ENCODE data around the gene PTH2.

PTH2 gene

GRCh38 chr19:49441960-49442350 is 18.7 kb upstream of the PTH2 start:
- Histone ChIP-seq H2BK12ac (ENCODE audit: low read length) (no peak overlapping the region), H2BK15ac (ENCODE audit: low read length) (no peak overlapping the region), H3K4ac (ENCODE audit: low read length) (no peak overlapping the region), H4K91ac (ENCODE audit: low read depth, low read length, poor library complexity) (no peak overlapping the region), H2AFZ (ENCODE audit: low read length) (peak overlapping the region; percentile 99), H4K8ac (ENCODE audit: low read depth, low read length) (no peak overlapping the region), H3K79me1 (ENCODE audit: low read depth, low read length) (peaks cover 1% of the 10 kb centered on the region), H3K9ac (ENCODE audit: low read depth, low read length, poor library complexity) (no peak overlapping the region), H2BK120ac (ENCODE audit: low read depth, low read length) (no peak overlapping the region), H3K4me2 (ENCODE audit: insufficient read depth, low read length, poor library complexity, severe bottlenecking) (peak overlapping the region; percentile 53), H3K4me3 (ENCODE audit: low read length in 2 of 2) (no peak overlapping the region), H3K4me1 (ENCODE audit: control insufficient read depth in 2 of 2, insufficient read depth in 1 of 2, low read depth in 1 of 2, low read length in 2 of 2) (peaks cover 0 to 10% of the 10 kb centered on the region in 2 donors), H3K9me3 (replicated peaks in 1 of 2; ENCODE audit: control insufficient read depth in 2 of 2, insufficient read depth in 1 of 2, low read depth in 1 of 2, low read length in 2 of 2) (no peaks in the 10 kb centered on the region), H2BK5ac (ENCODE audit: low read length) (no peak overlapping the region), H3K23ac (ENCODE audit: low read depth, low read length, poor library complexity) (no peak overlapping the region), H3K27me3 (ENCODE audit: control insufficient read depth in 3 of 3, insufficient read depth in 3 of 3, low read depth in 1 of 3, low read length in 3 of 3) (peaks cover 11 to 54% (median 54%) of the 10 kb centered on the region in 3 experiments), H2AK5ac (ENCODE audit: low read depth, low read length) (no peak overlapping the region), H3K14ac (ENCODE audit: low read length) (no peak overlapping the region), H3K18ac (ENCODE audit: low read length) (no peak overlapping the region), H3K36me3 (replicated peaks in 1 of 2; ENCODE audit: control insufficient read depth in 2 of 2, insufficient read depth in 2 of 2, low read length in 2 of 2) (peaks cover 5 to 6% of the 10 kb centered on the region in 2 donors), H3K27ac (replicated peaks; ENCODE audit: low read length) (no peak overlapping the region)
- no CpG with 5 or more reads among the region's 14 CpGs for WGBS, 2 donors (ENCODE audit: extremely low coverage in 2 of 2, insufficient read length in 2 of 2, insufficient replicate concordance in 1 of 2)
- no peak for DNase-seq (ENCODE audit: low spot score)

GRCh38 chr19:49441210-49441959 is 18.1 kb upstream of the PTH2 start, which contains the start of gene SLC17A7:
Gene SLC17A7, minus strand, starts transcription at chr19:49441527. Its CDS starts 148 bp downstream, at chr19:49441379.
- H3K14ac ChIP-seq (ENCODE audit: low read length), result no peak within 1 kb of the TSS
- H3K36me3 ChIP-seq (replicated peaks in 1 of 2; ENCODE audit: control insufficient read depth in 2 of 2, insufficient read depth in 2 of 2, low read length in 2 of 2), result peaks cover 0 to under 1% of the 10 kb centered on the region in 2 donors
- peak within 1 kb of the TSS; percentile 30 for H2BK120ac ChIP-seq (ENCODE audit: low read depth, low read length)
- H2BK15ac ChIP-seq (ENCODE audit: low read length), result peak within 1 kb of the TSS; percentile 87
- peaks cover 16 to 60% (median 60%) of the 10 kb centered on the region in 3 experiments for H3K27me3 ChIP-seq (ENCODE audit: control insufficient read depth in 3 of 3, insufficient read depth in 3 of 3, low read depth in 1 of 3, low read length in 3 of 3)
- H2AFZ ChIP-seq (ENCODE audit: low read length), result peak within 1 kb of the TSS; percentile 99
- H2BK5ac ChIP-seq (ENCODE audit: low read length), result no peak within 1 kb of the TSS
- no peak within 1 kb of the TSS for H3K27ac ChIP-seq (replicated peaks; ENCODE audit: low read length)
- H3K79me1 ChIP-seq (ENCODE audit: low read depth, low read length), result peaks cover 1% of the 10 kb centered on the region
- H3K23ac ChIP-seq (ENCODE audit: low read depth, low read length, poor library complexity), result no peak within 1 kb of the TSS
- DNase-seq (ENCODE audit: low spot score), result peak; percentile 65
- H2AK5ac ChIP-seq (ENCODE audit: low read depth, low read length), result peak within 1 kb of the TSS; percentile 72
- H3K4me1 ChIP-seq (ENCODE audit: control insufficient read depth in 2 of 2, insufficient read depth in 1 of 2, low read depth in 1 of 2, low read length in 2 of 2), result peaks cover 0 to 14% of the 10 kb centered on the region in 2 donors
- no CpG with 5 or more reads among the region's 56 CpGs for WGBS, 2 donors (ENCODE audit: extremely low coverage in 2 of 2, insufficient read length in 2 of 2, insufficient replicate concordance in 1 of 2)
- no peak within 1 kb of the TSS for H4K91ac ChIP-seq (ENCODE audit: low read depth, low read length, poor library complexity)
- peak within 1 kb of the TSS; percentile 66 for H3K4me2 ChIP-seq (ENCODE audit: insufficient read depth, low read length, poor library complexity, severe bottlenecking)
- H3K9me3 ChIP-seq (replicated peaks in 1 of 2; ENCODE audit: control insufficient read depth in 2 of 2, insufficient read depth in 1 of 2, low read depth in 1 of 2, low read length in 2 of 2), result peaks cover 0 to 1% of the 10 kb centered on the region in 2 donors
- H3K4ac ChIP-seq (ENCODE audit: low read length), result no peak within 1 kb of the TSS
- H3K9ac ChIP-seq (ENCODE audit: low read depth, low read length, poor library complexity), result no peak within 1 kb of the TSS
- H3K4me3 ChIP-seq (ENCODE audit: low read length in 2 of 2), result peak within 1 kb of the TSS; percentile 25 to 67
- no peak within 1 kb of the TSS for H4K8ac ChIP-seq (ENCODE audit: low read depth, low read length)
- peak within 1 kb of the TSS; percentile 80 for H3K18ac ChIP-seq (ENCODE audit: low read length)
- H2BK12ac ChIP-seq (ENCODE audit: low read length), result no peak within 1 kb of the TSS

GRCh38 chr19:49440439-49441209 is 17.4 kb upstream of the PTH2 start:
- peak overlapping the region; percentile 72 for H2AK5ac ChIP-seq (ENCODE audit: low read depth, low read length)
- H2BK120ac ChIP-seq (ENCODE audit: low read depth, low read length), result peak overlapping the region; percentile 30
- no CpG with 5 or more reads among the region's 19 CpGs for WGBS, 2 donors (ENCODE audit: extremely low coverage in 2 of 2, insufficient read length in 2 of 2, insufficient replicate concordance in 1 of 2)
- no peak for DNase-seq (ENCODE audit: low spot score)
- H2BK5ac ChIP-seq (ENCODE audit: low read length), result no peak overlapping the region
- H4K8ac ChIP-seq (ENCODE audit: low read depth, low read length), result no peak overlapping the region
- H3K4ac ChIP-seq (ENCODE audit: low read length), result no peak overlapping the region
- peaks cover 0 to 5% of the 10 kb centered on the region in 2 donors for H3K9me3 ChIP-seq (replicated peaks in 1 of 2; ENCODE audit: control insufficient read depth in 2 of 2, insufficient read depth in 1 of 2, low read depth in 1 of 2, low read length in 2 of 2)
- H3K14ac ChIP-seq (ENCODE audit: low read length), result no peak overlapping the region
- peak overlapping the region in 1 of 2 donors; percentile 67 for H3K4me3 ChIP-seq (ENCODE audit: low read length in 2 of 2)
- peaks cover 1% of the 10 kb centered on the region for H3K79me1 ChIP-seq (ENCODE audit: low read depth, low read length)
- no peak overlapping the region for H2BK12ac ChIP-seq (ENCODE audit: low read length)
- H3K4me1 ChIP-seq (ENCODE audit: control insufficient read depth in 2 of 2, insufficient read depth in 1 of 2, low read depth in 1 of 2, low read length in 2 of 2), result peaks cover 0 to 17% of the 10 kb centered on the region in 2 donors
- peak overlapping the region; percentile 87 for H2BK15ac ChIP-seq (ENCODE audit: low read length)
- H3K9ac ChIP-seq (ENCODE audit: low read depth, low read length, poor library complexity), result no peak overlapping the region
- no peak overlapping the region for H3K23ac ChIP-seq (ENCODE audit: low read depth, low read length, poor library complexity)
- H4K91ac ChIP-seq (ENCODE audit: low read depth, low read length, poor library complexity), result no peak overlapping the region
- H3K18ac ChIP-seq (ENCODE audit: low read length), result peak overlapping the region; percentile 80
- no peak overlapping the region for H2AFZ ChIP-seq (ENCODE audit: low read length)
- no peaks in the 10 kb centered on the region for H3K36me3 ChIP-seq (replicated peaks in 1 of 2; ENCODE audit: control insufficient read depth in 2 of 2, insufficient read depth in 2 of 2, low read length in 2 of 2)
- no peak overlapping the region for H3K27ac ChIP-seq (replicated peaks; ENCODE audit: low read length)
- peaks cover 18 to 68% (median 67%) of the 10 kb centered on the region in 3 experiments for H3K27me3 ChIP-seq (ENCODE audit: control insufficient read depth in 3 of 3, insufficient read depth in 3 of 3, low read depth in 1 of 3, low read length in 3 of 3)
- peak overlapping the region; percentile 66 for H3K4me2 ChIP-seq (ENCODE audit: insufficient read depth, low read length, poor library complexity, severe bottlenecking)

GRCh38 chr19:49439836-49440235 is 16.6 kb upstream of the PTH2 start:
- Histone ChIP-seq H3K14ac (ENCODE audit: low read length) (no peak overlapping the region), H3K23ac (ENCODE audit: low read depth, low read length, poor library complexity) (peak overlapping the region; percentile 4), H2BK5ac (ENCODE audit: low read length) (no peak overlapping the region), H2AK5ac (ENCODE audit: low read depth, low read length) (peak overlapping the region; percentile 72), H3K18ac (ENCODE audit: low read length) (no peak overlapping the region), H2AFZ (ENCODE audit: low read length) (no peak overlapping the region), H3K9me3 (replicated peaks in 1 of 2; ENCODE audit: control insufficient read depth in 2 of 2, insufficient read depth in 1 of 2, low read depth in 1 of 2, low read length in 2 of 2) (peaks cover 4 to 5% of the 10 kb centered on the region in 2 donors), H2BK15ac (ENCODE audit: low read length) (peak overlapping the region; percentile 45), H3K36me3 (replicated peaks in 1 of 2; ENCODE audit: control insufficient read depth in 2 of 2, insufficient read depth in 2 of 2, low read length in 2 of 2) (no peaks in the 10 kb centered on the region), H3K4me2 (ENCODE audit: insufficient read depth, low read length, poor library complexity, severe bottlenecking) (no peak overlapping the region), H3K4ac (ENCODE audit: low read length) (no peak overlapping the region), H3K27me3 (ENCODE audit: control insufficient read depth in 3 of 3, insufficient read depth in 3 of 3, low read depth in 1 of 3, low read length in 3 of 3) (peaks cover 18 to 75% (median 68%) of the 10 kb centered on the region in 3 experiments), H3K9ac (ENCODE audit: low read depth, low read length, poor library complexity) (peak overlapping the region; percentile 17), H2BK12ac (ENCODE audit: low read length) (no peak overlapping the region), H4K91ac (ENCODE audit: low read depth, low read length, poor library complexity) (no peak overlapping the region), H2BK120ac (ENCODE audit: low read depth, low read length) (no peak overlapping the region), H3K79me1 (ENCODE audit: low read depth, low read length) (peaks cover 1% of the 10 kb centered on the region), H3K27ac (replicated peaks; ENCODE audit: low read length) (no peak overlapping the region), H3K4me3 (ENCODE audit: low read length in 2 of 2) (peak overlapping the region in 1 of 2 donors; percentile 48), H3K4me1 (ENCODE audit: control insufficient read depth in 2 of 2, insufficient read depth in 1 of 2, low read depth in 1 of 2, low read length in 2 of 2) (peaks cover 0 to 17% of the 10 kb centered on the region in 2 donors), H4K8ac (ENCODE audit: low read depth, low read length) (no peak overlapping the region)
- no peak for DNase-seq (ENCODE audit: low spot score)
- WGBS, 2 donors (ENCODE audit: extremely low coverage in 2 of 2, insufficient read length in 2 of 2, insufficient replicate concordance in 1 of 2), result no CpG with 5 or more reads among the region's 6 CpGs

All from neuronal stem cell (in vitro differentiated cells).